ENCODE measurements around the gene THAP2. TPM values are rescaled to one million over a fixed set of nuclear protein-coding genes. Genes with fewer than 3 reads are reported as not detected.

THAP2 gene
- total RNA-seq, 6 experiments from 2014 or later = 3.8 to 5.1 (median 4.4) TPM

- H3K4me3 Mint-ChIP-seq = no peak overlapping the region
- H3K27me3 Mint-ChIP-seq (ENCODE audit: insufficient read depth) = no peaks in the 10 kb centered on the region
- no peak for TF ChIP-seq CTCF (IDR thresholded peaks at IDR 0.05)
- peaks cover 43% of the 10 kb centered on the region for H3K36me3 Mint-ChIP-seq (ENCODE audit: low read depth)
- DNase-seq = no peak
- H3K4me1 Mint-ChIP-seq (ENCODE audit: low read depth) = peaks cover 37% of the 10 kb centered on the region
- no peaks in the 10 kb centered on the region for H3K9me3 Mint-ChIP-seq
- H3K27ac Mint-ChIP-seq = no peak overlapping the region
Observed at GRCh38 chr12:71652656-71653055, 11.4 kb upstream of the THAP2 start.

DNA sequence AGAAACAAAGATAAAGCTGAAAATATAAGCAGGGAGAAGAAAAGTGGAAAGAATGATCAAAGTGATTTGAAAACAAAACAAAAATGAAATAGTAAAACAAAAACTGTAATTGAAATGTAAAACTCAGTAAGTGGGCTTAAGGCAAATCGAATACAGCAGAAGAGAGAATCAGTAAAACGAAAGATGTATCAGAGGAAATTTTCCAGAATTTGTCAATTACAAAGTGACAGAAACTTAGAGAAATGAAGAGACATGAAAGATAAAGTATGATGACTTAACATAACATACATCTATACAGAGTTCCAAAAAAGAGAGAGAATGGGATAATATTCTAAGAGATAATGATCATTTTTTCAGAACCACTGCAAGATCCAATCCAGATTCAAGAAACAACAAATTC is 11.0 kb upstream of the THAP2 start:
- H3K27ac Mint-ChIP-seq = no peak overlapping the region
- peaks cover 41% of the 10 kb centered on the region for H3K4me1 Mint-ChIP-seq (ENCODE audit: low read depth)
- TF ChIP-seq CTCF (IDR thresholded peaks at IDR 0.05) = no peak
- no peak overlapping the region for H3K4me3 Mint-ChIP-seq
- H3K36me3 Mint-ChIP-seq (ENCODE audit: low read depth) = peaks cover 43% of the 10 kb centered on the region
- DNase-seq = no peak
- H3K27me3 Mint-ChIP-seq (ENCODE audit: insufficient read depth) = no peaks in the 10 kb centered on the region
- no peaks in the 10 kb centered on the region for H3K9me3 Mint-ChIP-seq

DNA sequence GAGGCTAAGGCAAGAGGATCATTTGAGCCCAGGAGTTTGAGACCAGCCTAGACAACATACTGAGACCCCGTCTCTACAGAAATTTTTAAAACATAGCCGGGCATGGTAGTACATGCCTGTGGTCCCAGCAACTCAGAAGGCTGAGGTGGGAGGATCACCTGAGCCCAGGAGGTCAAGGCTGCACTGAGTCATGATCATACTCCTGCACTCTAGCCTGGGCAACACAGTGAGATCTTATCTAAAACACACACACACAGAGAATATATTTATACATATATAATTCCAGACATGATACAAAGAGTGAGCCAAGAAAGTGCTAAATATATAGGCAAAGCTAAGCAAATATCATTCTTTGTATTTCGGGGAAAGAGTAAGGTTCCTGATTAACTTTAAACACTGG is 9.9 kb upstream of the THAP2 start:
- H3K27me3 Mint-ChIP-seq (ENCODE audit: insufficient read depth) = no peaks in the 10 kb centered on the region
- no peak for DNase-seq
- peaks cover 47% of the 10 kb centered on the region for H3K4me1 Mint-ChIP-seq (ENCODE audit: low read depth)
- no peaks in the 10 kb centered on the region for H3K9me3 Mint-ChIP-seq
- no peak overlapping the region for H3K4me3 Mint-ChIP-seq
- peaks cover 51% of the 10 kb centered on the region for H3K36me3 Mint-ChIP-seq (ENCODE audit: low read depth)
- H3K27ac Mint-ChIP-seq = no peak overlapping the region
- TF ChIP-seq CTCF (IDR thresholded peaks at IDR 0.05) = no peak

DNA sequence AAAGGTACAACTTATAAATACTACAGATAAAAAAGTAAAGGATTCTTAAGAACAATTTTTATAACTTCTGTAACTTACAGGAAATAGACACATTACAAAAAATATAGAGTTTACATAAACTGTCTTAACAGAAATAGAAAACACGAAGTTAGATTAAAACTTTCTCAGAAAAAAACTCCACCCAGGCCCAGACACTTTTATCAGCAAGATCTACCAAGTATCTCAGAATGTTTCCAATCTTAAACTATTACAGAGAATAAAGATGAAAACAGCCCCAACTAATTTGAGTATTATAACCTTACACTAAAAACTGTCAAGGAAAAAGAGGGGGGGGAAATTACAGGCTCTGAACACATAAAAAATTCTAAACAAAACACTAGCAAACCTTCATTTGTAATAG is 8.6 kb upstream of the THAP2 start:
- Mint-ChIP-seq H3K9me3 (no peaks in the 10 kb centered on the region), H3K27ac (no peak overlapping the region), H3K36me3 (ENCODE audit: low read depth) (peaks cover 52% of the 10 kb centered on the region), H3K27me3 (ENCODE audit: insufficient read depth) (no peaks in the 10 kb centered on the region), H3K4me1 (ENCODE audit: low read depth) (peaks cover 51% of the 10 kb centered on the region), H3K4me3 (peak overlapping the region; percentile 64)
- DNase-seq = no peak
- TF ChIP-seq CTCF (IDR thresholded peaks at IDR 0.05) = no peak

DNA sequence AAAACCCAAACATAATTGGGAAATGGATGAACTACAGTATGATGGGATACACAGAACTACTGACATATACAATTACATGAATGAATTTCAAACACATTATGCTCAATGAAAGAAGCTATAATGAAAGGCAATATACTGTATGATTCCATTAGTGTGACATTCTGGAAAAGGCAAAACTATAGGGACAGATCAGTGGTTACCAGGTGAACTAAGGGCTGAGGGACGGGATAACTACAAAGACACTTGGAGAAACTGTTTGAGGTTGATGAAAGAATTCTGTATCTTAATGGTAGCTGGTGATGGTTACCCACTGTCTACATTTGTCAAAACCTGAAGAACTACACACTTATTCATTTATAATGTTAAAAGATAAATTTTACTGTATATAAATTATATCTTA is 8.2 kb upstream of the THAP2 start:
- DNase-seq = no peak
- TF ChIP-seq CTCF (IDR thresholded peaks at IDR 0.05) = no peak
- H3K4me1 Mint-ChIP-seq (ENCODE audit: low read depth) = peaks cover 52% of the 10 kb centered on the region
- no peak overlapping the region; the same call in 1 of the 2 replicates for H3K27ac Mint-ChIP-seq
- peaks cover 48% of the 10 kb centered on the region for H3K36me3 Mint-ChIP-seq (ENCODE audit: low read depth)
- H3K27me3 Mint-ChIP-seq (ENCODE audit: insufficient read depth) = no peaks in the 10 kb centered on the region
- no peaks in the 10 kb centered on the region for H3K9me3 Mint-ChIP-seq
- peak overlapping the region; percentile 64; the same call in 1 of the 2 replicates for H3K4me3 Mint-ChIP-seq

GRCh38 chr12:71656740-71657139 is 7.4 kb upstream of the THAP2 start:
- no peak for TF ChIP-seq CTCF (IDR thresholded peaks at IDR 0.05)
- Mint-ChIP-seq H3K27me3 (ENCODE audit: insufficient read depth) (no peaks in the 10 kb centered on the region), H3K36me3 (ENCODE audit: low read depth) (peaks cover 49% of the 10 kb centered on the region), H3K9me3 (no peaks in the 10 kb centered on the region), H3K4me1 (ENCODE audit: low read depth) (peaks cover 55% of the 10 kb centered on the region), H3K4me3 (peak overlapping the region; percentile 36), H3K27ac (no peak overlapping the region)
- no peak for DNase-seq

Data from HFFc6 (cell line).